ENCODE results near the gene ABR. TPM values are rescaled to one million over a fixed set of nuclear protein-coding genes. Genes with fewer than 3 reads are reported as not detected.
"Not testable (repeated sequence)": the region's sequence is repeated elsewhere in the genome, so short reads cannot be mapped to it uniquely, and the experiment has no call there.

Gene ABR
- total RNA-seq, 4 donors from 2014 or later, result 286 to 1,099 (median 522) TPM

DNA sequence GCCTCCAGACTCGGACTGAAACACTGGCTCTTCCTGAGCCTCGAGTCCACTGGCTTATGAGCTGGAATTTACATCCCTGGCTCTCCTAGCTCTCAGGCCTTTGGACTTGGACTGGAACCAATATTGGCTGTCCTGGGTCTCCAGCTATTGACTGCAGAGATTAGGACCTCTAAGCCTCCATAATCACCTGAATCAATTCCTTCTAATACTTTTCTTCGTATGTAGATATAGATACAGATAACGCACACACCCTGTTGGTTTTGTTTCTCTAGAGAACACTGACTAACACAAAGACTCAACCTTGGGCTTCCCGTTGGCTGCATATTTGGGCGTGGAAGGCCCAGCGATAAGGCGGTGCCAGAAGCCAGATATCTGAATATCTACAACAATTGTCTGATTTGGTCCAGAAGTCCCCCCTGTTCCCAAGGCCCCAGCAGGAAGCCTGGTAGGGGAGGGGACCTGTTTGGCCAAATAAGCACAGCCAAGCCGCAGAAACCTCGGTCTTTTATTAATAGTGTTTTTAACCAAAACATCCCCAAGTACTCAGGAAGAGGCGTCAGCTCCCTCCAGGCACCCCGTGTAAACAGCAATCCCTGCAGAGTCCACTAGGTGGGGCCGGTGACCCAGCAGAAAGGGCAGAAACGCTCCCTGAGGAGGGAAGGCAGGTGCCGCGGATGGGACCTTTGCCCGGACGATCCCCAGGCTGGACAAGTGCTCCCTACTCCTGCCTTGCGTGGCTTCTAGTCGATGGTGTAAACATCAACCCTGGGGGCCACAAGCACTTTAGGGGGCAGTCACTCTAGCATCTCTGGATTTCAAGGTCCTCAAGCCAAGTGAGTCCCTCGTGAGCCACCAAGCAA lies 57.0 kb downstream of the ABR start:
- H3K4me3 ChIP-seq, result no peak overlapping the region

GRCh38 chr17:1121442-1121817 lies 58.4 kb downstream of the ABR start:
- intact Hi-C loops (cut with DNase I; ENCODE audit: low total_unique reads); H3K27me3 ChIP-seq; DNase-seq; H3K9me3 ChIP-seq; H3K36me3 ChIP-seq; H3K4me3 ChIP-seq: not testable (repeated sequence)
- peaks cover 11 to 32% (median 27%) of the 10 kb centered on the region in 4 donors for H3K4me1 ChIP-seq
- H3K27ac ChIP-seq, result peak overlapping the region; percentile 76 to 82 (median 78)
- in situ Hi-C loops (cut with MboI; ENCODE audit: low pct_ligation_motif_present in 1 of 4, low pct_unique_long_range_greater_than_20kb in 1 of 4, low sequenced_read_pairs in 3 of 4), result loop anchor here in 1 of 4 donors (10.0 kb wide), 1 partner anchor 63 kb away; no protein-coding TSS in a partner anchor
- 100% methylated on average over 1 of the region's 1 CpG; no CpG with 5 or more reads in 1 of the 2 donors for WGBS, 2 donors (ENCODE audit: low coverage in 1 of 2)

More for the DNA sequence above, 57.0 kb downstream of the ABR start:
- in situ Hi-C loops (cut with MboI; ENCODE audit: low pct_ligation_motif_present in 1 of 4, low pct_unique_long_range_greater_than_20kb in 1 of 4, low sequenced_read_pairs in 3 of 4), result loop anchor here in 1 of 4 donors (10.0 kb wide), 1 partner anchor 62 kb away; no protein-coding TSS in a partner anchor
- no peaks in the 10 kb centered on the region for H3K27me3 ChIP-seq
- H3K9me3 ChIP-seq, result no peaks in the 10 kb centered on the region
- TF ChIP-seq EP300 (IDR thresholded peaks at IDR 0.05; ENCODE audit: low read depth), result no peak
- TF ChIP-seq, protein P1, sequence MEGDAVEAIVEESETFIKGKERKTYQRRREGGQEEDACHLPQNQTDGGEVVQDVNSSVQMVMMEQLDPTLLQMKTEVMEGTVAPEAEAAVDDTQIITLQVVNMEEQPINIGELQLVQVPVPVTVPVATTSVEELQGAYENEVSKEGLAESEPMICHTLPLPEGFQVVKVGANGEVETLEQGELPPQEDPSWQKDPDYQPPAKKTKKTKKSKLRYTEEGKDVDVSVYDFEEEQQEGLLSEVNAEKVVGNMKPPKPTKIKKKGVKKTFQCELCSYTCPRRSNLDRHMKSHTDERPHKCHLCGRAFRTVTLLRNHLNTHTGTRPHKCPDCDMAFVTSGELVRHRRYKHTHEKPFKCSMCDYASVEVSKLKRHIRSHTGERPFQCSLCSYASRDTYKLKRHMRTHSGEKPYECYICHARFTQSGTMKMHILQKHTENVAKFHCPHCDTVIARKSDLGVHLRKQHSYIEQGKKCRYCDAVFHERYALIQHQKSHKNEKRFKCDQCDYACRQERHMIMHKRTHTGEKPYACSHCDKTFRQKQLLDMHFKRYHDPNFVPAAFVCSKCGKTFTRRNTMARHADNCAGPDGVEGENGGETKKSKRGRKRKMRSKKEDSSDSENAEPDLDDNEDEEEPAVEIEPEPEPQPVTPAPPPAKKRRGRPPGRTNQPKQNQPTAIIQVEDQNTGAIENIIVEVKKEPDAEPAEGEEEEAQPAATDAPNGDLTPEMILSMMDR (IDR thresholded peaks at IDR 0.05), result peak; percentile 88 to 98 (median 93)
- no peaks in the 10 kb centered on the region for H3K36me3 ChIP-seq
- intact Hi-C loops (cut with DNase I; ENCODE audit: low total_unique reads), result no loop called here
- peak; percentile 94 for DNase-seq
- WGBS, 2 donors (ENCODE audit: low coverage in 1 of 2), result 16 to 36% methylated on average over 4 to 21 of the region's 21 CpGs
- peak overlapping the region; percentile 76 to 82 (median 78) for H3K27ac ChIP-seq
- H3K4me1 ChIP-seq, result peaks cover 11 to 29% (median 25%) of the 10 kb centered on the region in 4 donors

DNA sequence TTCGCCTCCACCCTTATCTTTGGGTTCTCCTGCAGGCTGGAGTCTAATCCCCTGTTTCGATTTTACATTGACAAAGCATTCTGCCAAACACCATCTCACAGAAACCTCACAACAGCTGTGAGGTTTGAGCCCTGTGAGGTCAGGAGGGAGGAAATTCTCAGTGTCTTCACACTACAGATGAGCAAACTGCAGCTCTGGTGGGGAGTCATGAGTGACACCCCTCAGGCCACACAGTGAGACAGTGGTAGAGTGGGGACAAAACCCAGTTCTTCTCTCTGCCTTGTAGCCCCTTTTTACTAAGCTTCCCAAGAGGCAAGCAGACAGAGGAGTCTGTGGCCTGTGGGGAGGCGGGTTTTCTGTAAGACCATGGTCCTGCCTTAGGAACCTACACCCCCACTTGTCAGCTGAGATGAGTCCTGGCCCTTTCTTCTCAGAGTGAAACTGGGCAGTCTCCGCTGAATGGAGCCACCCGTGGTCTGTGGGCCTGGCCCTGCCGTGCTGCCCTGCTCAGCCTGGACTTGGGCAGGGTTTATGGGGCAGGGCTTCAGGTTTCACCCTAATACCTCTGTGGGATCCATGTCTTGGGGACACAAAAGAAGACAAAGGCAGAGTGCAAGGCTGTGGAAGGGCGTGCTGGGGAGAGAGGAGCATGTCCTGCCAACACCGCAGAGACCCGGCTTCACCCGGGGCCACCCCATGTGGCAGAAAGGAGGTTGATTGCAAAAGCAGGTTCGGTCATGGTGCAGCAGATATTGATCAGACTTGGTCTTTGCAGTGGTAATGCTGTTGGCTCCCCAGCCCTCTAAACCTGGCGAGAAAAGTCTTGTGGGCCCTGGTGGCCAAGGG lies 59.0 kb downstream of the ABR start:
- no peak for DNase-seq
- no peaks in the 10 kb centered on the region for H3K9me3 ChIP-seq
- in situ Hi-C loops (cut with MboI; ENCODE audit: low pct_ligation_motif_present in 1 of 4, low pct_unique_long_range_greater_than_20kb in 1 of 4, low sequenced_read_pairs in 3 of 4), result loop anchor here in 1 of 4 donors (10.0 kb wide), 1 partner anchor 64 kb away; no protein-coding TSS in a partner anchor
- 60 to 80% methylated on average over 1 to 12 of the region's 12 CpGs for WGBS, 2 donors (ENCODE audit: low coverage in 1 of 2)
- H3K4me3 ChIP-seq, result no peak overlapping the region
- H3K36me3 ChIP-seq, result no peaks in the 10 kb centered on the region
- H3K4me1 ChIP-seq, result peaks cover 18 to 38% (median 33%) of the 10 kb centered on the region in 4 donors
- no peaks in the 10 kb centered on the region for H3K27me3 ChIP-seq
- no peak overlapping the region for H3K27ac ChIP-seq
- intact Hi-C loops (cut with DNase I; ENCODE audit: low total_unique reads), result no loop called here
- no peak for TF ChIP-seq POLR2AphosphoS5 (IDR thresholded peaks at IDR 0.05)
- no peak for TF ChIP-seq POLR2A (IDR thresholded peaks at IDR 0.05)
- TF ChIP-seq, protein P1 (IDR thresholded peaks at IDR 0.05), result no peak
- TF ChIP-seq EP300 (IDR thresholded peaks at IDR 0.05; ENCODE audit: low read depth), result no peak

- no peaks in the 10 kb centered on the region for H3K27me3 ChIP-seq
- H3K27ac ChIP-seq, result no peak overlapping the region
- DNase-seq, result no peak
- H3K36me3 ChIP-seq, result no peaks in the 10 kb centered on the region
- intact Hi-C loops (cut with DNase I; ENCODE audit: low total_unique reads), result no loop called here
- no peak overlapping the region for H3K4me3 ChIP-seq
- TF ChIP-seq EP300 (IDR thresholded peaks at IDR 0.05; ENCODE audit: low read depth), result no peak
- TF ChIP-seq, protein P1 (IDR thresholded peaks at IDR 0.05), result no peak
- TF ChIP-seq POLR2AphosphoS5 (IDR thresholded peaks at IDR 0.05), result no peak
- TF ChIP-seq POLR2A (IDR thresholded peaks at IDR 0.05), result no peak
- WGBS, 2 donors (ENCODE audit: low coverage in 1 of 2), result 27 to 73% methylated on average over 3 to 8 of the region's 8 CpGs
- no peaks in the 10 kb centered on the region for H3K9me3 ChIP-seq
- peaks cover 26 to 47% (median 41%) of the 10 kb centered on the region in 4 donors for H3K4me1 ChIP-seq
- in situ Hi-C loops (cut with MboI; ENCODE audit: low pct_ligation_motif_present in 1 of 4, low pct_unique_long_range_greater_than_20kb in 1 of 4, low sequenced_read_pairs in 3 of 4), result loop anchor here in 1 of 4 donors (10.0 kb wide), 1 partner anchor 65 kb away; no protein-coding TSS in a partner anchor
Observed at GRCh38 chr17:1119924-1120323, 59.9 kb downstream of the ABR start.

All from transverse colon (tissue), 4 donors.